Dedifferentiated amniotic fluid mesenchymal stem cell (primary cell): ENCODE results near the gene PRELP.
"Not testable (repeated sequence)": the region's sequence is repeated elsewhere in the genome, so short reads cannot be mapped to it uniquely, and the experiment has no call there.

Experiments used
- DNase-seq: peaks from one replicate; pipeline ENCODE4 v3.0.0-alpha.2; 2016; ENCODE audit errors: extremely low spot score

The PRELP gene

DNA sequence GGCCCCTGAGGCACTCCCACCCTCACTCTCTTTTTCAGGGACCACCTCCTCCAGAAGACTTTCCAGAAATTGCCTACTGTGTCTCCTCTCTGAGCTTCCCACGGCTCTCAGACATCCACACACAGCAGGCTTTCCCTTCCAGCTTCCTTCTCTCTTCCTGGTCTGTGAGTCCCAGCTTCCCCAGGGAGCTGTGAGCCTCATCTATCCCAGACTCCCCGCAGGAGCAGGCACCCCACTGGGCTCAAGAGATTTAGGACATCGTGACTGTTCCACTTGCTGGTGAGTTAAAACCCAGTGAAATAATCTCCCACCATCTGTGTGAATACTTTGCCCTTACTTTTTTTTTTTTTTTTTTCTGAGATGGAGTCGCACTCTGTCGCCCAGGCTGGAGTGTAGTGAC lies 22.0 kb upstream of the PRELP start:
- DNase-seq, result no peak

DNA sequence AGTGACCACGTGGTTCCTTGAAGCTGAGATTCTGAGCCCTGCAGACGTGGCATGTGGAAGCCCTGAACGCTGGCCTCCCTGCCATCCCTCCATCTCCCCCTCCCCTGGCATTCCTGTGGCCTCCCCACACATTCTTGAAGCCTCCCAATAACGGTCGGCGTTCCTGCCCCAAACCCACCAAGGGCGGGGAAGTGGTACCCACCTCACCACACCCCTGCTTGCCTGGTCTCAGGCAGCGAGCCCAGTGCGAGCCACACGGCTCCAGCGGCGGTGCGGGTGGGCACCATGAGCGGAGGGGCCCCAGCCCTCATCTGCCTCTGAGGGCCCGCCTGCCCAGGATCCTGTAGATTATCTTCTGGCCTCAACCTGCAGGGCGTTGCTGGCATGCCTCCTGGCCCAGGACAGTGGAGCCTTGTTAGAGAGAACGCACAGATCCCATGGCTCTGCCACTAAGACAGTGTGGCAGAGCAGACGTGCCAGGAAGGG lies 20.6 kb upstream of the PRELP start:
- DNase-seq, result no peak

DNA sequence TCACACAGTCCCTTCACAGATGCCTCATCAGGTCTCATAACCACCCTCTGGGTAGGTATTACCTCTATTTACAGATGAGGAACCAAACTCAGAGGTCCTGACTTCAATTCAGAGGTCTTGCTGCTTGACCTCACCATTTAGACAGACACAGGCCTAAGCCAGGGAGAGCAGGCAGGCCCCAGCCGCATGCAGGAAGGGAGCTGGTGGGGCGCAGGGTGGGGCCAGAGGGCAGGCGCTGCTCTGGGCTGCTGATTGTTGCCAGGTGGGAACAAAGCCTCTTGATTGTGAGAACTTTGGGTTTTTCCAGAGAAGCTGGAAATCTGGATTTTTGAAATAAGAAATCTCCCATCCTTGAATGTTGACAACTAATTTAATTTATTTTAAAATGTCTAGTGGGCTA lies 19.9 kb upstream of the PRELP start:
- no peak for DNase-seq

DNA sequence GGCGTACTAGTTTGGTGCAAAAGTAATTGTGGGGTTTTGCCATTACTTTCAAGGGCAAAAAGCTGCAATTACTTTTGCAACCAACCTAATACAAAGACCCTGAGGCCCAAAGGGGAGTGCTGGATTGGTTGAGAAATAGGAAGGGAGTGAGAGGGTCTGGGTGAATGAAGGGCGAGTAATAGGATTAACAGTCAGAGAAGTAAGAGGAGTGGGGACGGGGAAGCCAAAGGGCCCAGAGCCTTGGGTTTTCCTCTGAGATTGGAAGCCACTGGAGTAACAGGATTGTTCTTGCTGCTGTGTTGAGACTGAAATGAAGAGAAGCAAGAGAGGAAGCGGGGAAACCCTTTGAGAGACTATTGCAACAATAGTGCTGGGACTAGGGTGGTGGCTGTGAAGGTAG lies 19.0 kb upstream of the PRELP start:
- no peak for DNase-seq

DNA sequence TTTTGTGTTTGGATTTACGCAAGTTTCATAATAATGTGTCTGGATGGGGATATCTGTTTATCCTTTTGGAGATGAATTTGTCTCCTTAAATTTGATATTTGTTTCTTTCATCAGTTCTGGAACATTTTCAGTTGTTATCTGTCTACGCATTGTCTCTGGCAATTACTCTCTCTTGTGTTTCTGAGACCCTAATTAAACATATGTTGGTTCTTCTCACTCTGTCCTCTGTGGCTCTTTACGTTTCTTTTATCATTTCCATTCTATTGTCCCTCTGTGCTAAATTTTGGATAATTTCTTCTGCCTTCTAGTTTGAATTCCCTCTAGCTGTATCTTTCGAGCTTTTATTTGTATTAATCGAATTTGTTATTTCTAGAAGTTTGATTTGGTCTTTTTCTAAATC lies 17.5 kb upstream of the PRELP start:
- DNase-seq, result no peak

DNA sequence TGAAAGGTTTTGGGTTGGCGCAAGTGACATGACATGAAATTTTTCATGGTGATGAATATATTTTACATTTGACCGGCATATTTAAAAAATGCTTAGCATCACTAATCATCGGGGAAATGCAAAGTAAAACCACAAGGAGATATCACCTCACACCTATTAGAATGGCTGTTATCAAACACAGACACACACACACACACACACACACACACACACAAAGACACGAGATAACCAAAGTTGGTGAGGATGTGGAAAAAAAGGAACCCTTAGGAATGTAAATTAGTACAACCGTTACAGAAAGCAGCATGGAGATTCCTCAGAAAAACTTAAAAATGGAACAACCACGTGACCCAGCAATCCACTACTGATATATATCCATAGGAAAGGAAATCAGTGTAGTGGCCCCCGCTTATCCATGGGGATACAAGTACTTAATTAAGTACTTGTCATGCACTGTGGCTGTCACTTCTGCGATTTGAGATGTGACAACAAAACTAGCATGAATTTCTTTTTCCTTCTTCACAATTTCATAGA lies 15.9 kb upstream of the PRELP start:
- no peak for DNase-seq

DNA sequence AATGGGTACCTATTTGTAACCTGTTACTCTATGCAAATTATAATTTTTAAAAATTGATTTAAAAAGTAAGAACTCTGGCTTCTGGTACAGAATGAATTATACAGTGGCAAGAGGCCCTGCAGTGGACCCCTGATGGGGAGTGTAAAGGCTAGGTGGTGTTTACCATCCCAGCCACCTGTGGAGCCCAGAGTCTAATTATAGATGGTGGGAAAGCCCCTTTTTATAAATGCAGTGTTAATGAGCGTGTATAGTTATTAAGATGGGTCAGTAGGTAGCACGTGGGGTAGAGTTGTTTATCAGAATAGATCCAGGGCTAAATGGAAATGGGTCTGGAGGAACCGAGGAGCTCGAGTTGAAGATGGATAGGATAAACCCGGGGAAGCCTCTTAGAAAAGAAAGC lies 13.9 kb upstream of the PRELP start:
- no peak for DNase-seq

DNA sequence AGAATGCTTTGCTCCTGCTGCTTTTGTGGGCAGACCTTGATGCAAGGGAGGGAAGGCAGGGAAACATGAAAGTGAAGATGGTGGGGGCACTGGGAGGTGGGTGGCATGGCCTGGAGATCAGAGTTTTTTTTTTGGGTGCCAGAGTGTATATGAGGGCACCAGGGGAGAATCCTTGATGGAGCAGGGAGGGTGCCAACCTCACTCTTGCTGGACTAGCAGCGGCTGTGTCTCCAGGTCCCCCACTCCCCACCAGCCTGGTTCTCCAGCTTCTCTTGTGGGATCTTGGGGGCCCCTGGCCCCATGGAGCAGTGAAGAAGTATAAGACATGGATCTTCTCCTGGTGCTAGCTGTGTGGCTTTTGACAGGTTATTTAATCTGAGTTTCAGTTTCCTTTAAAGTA lies 13.5 kb upstream of the PRELP start:
- DNase-seq, result no peak

DNA sequence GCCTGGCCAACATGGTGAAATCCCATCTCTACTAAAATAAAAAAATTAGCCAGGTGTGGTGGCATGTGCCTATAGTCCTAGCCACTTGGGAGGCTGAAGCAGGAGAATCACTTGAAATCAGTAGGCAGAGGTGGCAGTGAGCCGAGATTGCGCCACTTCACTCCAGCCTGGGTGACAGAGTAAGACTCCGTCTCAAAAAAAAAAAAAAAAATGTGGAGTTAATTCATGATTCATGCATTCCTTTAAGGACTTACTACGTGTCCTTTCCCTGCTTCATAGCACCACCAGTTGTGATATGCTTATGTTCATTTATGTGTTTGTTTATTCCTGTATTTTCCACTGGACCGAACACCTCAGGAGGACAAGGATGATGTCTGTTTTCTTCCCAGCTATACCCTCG lies 12.7 kb upstream of the PRELP start:
- peak; percentile 81 for DNase-seq

DNA sequence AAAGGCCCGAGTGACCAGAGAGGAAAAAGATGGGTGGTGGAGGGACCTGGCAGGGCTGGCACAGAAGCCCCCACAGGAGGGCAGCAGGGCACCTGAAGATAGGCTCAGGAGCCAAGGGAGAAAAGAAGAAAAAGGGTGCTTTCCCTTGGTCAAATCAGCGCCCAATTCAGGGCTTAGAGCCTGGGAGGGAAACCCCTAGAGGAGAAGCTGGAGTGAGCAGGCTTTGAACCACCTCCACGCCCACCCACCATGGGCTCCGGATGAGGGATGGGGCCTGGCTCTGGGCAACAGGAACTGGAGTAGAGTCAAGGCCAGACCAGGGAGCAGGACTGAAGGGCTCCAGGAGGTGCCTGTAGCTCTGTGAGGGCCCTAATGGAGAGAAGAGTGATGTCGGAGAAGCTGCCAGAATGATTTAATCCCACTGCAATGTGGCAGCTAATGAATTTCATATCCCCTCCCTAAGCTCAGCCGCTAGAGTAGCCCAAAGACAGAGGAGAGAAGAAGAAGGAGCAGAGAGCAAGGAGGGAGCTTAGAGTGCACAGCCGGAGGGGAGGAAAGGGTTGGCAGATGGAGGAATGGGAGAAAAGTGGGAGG lies 12.0 kb upstream of the PRELP start:
- DNase-seq, result no peak

DNA sequence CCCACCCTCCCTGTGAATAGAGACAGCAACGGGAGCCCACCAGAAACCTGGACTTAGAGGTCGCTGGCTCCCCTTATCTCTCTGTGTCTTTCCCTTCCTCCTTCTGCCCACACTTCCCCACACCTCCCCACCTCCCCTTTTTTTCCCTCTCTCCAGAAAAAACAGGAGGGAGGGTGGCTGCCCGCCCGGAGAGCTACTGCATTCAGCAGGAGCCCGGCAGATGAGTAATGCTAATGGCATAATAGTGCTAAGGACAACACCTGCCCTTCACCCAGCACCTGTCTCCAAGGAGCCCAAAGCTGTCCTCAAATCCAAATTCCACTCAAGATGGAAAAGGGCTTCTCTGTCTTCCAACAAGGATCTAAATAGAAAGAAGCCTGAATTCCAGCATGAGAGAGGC lies 11.4 kb upstream of the PRELP start:
- no peak for DNase-seq

DNA sequence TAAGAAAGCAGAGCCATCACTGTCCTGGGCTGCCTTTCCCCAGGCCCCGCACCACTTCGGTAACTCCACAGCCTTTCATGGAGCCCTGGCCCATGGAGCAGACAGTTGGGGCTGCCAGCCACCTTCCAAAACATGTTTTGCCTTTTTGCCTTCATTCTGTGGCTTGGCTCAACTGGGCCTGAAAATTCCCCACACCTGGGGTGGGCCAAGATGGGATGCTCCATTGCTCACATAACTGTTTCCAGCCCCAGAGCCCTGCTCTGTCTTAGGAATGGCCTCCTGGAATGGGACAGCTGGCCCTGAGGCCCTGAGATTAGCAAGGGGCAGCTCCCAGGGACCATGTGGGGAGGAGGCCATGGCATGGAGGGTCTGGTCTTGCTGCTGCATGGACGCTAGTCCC lies 10.9 kb upstream of the PRELP start:
- DNase-seq, result no peak

DNA sequence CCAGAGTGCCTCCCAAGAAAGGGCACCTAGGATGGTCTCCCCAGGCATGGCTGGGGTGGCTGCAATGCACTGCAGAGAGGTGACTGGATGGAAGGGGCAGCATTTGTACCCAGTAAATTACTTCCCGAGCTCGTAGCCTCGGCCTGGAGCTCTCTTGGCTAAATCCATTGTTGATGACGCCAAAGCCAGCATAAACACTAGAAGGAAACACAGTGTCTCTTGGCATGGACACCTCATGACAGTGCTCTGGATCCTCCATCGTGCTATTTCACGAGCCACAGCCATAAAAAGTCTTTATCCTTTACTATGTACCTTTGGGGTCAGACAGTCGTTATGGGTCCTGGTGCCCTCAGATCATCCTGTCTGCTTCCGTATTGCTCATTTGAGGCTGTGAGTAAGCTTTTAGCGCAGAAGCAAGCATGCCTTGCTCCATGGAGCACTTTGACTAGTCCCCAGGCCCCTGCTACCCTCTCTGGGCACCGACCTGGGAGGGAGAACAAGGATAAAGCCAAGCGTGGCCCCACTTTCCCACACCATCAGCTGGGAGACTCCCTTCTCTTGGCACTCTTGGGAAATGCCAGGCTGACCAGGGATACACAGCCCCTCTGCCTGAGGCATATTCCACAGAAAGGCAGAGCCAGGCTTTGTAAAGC lies 10.3 kb upstream of the PRELP start:
- no peak for DNase-seq

DNA sequence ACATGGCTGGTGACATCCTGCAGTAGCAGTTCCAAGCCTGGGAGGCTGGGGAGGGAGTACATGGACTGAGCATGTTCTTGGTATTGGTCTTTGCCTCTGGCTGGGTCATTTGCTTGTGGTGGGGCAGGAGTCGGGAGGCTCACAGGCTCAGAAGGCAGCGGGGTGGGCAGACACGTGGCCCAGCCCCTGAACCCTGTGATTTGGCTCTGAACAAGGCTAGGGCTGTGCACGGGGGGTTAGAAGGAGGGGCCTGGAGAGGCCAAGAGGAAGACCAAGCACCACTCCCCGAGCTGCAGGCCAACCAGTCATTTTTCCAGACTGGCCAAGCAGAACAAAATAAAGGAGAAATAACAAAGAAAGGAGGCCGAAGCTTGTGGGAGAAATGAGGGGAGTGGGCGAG lies 9.7 kb upstream of the PRELP start:
- DNase-seq, result no peak

DNA sequence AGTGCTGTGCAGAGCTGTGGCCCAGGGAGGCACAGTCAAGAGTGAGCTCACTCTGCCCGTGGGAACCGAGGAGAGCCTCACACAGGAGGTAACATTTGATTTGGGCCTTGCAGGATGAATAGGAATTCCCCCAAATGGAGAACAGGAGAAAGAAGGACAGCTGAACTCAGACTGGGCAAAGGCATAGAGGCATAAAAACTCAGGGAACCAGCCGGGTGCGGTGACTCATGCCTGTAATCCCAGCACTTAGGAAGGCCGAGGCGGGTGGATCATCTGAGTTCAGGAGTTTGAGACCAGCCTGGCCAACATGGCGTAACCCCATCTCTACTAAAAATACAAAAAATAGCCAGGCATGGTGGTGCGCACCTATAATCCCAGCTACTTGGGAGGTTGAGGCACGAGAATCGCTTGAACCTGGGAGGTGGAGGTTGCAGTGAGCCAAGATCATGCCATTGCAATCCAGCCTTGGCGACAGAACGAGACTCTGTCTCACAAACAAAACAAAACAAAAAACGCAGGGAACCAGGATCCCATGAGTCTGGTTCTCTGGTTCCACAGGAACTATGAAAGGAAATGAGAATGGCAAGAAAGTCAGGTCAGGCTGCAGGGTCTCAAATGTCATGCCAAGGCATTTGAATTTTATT lies 8.6 kb upstream of the PRELP start:
- not testable (repeated sequence) for DNase-seq

DNA sequence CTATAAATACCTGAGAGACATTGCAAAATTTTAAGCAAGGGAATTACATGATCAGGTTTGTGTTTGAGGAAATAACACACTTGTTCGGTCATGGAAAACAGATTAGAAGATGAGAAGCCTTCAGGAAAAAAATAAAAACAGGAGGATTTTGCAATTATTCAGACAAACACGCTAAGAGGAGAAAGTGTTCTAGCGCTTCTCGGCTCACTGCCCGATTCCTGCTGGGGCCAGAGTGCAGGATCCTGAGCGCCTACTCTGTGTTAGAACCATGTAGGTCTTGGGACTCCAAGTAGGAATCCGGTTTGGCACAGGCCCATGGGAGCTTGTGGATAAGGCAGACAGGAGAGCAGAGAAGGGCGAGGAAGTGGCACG lies 8.1 kb upstream of the PRELP start:
- DNase-seq, result no peak

DNA sequence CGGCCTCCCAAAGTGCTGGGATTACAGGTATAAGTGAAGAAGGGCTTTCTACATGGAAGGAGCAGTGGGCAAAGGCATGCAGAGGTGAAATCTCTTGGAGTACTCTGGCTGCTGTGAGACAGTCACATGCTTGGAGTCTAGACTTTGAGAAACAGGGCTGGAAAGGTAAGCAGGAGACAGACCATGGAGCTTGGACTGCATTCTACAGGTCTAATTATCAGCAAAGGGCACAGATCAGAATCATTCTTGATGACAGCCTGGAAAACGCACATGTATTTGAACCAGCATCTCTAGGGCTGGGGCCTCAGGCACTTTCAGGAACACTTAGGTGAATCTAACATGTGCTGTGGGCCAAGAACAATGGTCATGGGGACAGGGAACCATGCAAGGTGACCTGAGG lies 7.3 kb upstream of the PRELP start:
- no peak for DNase-seq

DNA sequence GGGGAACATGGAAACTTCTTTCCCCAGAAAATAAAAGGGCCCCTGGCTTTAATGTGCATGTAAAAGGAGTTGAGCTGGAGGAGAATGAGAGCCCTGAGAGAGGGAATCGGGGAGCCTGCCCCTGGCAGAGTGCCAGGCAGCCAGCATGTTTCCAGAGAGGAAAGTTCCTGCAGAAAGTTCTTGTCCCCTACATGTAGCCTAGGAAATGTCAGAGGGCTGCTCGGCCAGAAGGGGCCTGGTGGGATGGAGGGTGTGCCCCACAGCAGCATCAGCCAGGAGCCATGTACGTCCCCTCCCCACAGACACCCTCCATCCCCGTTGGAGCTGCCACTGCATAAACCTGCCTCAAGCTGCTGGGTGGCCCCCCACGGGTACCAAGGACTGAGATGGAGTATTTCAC lies 5.4 kb upstream of the PRELP start:
- DNase-seq, result no peak

DNA sequence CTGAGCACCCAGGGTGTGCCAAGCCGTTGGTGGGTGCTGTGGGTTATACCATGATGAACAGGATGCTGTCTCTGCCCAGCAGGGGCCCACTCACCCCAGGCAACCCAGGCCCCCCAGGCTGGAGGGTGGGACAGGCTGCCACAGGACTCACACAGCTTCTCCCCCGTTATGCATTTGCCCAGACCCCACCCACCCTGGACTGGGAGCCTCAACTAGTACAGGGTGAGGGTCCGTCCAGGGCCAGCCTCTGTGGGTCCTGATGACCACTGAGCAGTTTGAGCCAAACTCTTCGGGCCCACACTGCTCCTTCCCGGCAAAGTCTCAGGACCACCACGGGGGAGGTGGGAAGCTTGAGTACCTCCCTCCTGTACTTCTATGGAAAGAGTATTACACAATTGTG lies 3.8 kb upstream of the PRELP start:
- DNase-seq, result no peak

DNA sequence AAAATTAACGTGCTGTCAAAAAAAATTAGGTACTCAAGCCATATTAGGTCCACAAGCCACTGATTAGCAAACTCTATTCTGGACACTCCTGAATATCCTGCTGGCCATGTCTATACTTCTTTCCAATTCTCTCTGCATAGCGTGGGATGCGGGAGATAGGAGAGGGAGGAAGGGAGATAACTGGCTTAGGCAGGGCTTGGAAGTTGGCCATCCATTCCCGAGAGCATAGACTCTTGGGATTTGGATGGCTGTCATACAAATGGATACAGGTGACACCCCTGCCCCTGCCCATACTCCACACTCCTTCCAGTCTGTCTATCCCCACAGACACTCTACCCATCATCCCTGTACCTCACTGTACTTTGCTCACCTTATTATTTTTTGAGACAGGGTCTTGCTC lies 2.3 kb upstream of the PRELP start:
- no peak for DNase-seq

DNA sequence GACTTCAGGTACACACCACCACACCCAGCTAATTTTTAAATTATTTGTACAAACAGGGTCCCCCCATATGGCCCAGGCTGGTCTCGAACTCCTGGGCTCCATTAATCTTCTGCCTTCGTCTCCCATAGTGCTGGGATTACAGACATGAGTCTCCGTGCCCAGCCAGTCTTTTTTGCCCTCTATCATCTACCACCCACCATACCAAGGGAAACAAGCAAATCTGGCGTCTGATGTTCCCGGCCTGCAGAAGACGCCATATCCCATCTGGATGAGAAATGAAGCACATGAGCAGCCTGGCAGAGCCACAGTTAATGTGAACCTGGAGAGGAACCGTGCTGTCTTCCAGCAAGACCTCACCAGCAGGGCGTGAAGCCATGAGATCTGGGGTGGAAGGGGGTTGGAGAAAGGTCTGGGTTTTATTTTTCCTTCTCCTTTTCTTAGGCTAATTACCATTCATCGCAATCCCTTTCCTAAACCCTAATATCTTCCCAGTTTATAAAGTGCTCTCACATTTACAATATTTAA lies 1.8 kb upstream of the PRELP start:
- no peak for DNase-seq

DNA sequence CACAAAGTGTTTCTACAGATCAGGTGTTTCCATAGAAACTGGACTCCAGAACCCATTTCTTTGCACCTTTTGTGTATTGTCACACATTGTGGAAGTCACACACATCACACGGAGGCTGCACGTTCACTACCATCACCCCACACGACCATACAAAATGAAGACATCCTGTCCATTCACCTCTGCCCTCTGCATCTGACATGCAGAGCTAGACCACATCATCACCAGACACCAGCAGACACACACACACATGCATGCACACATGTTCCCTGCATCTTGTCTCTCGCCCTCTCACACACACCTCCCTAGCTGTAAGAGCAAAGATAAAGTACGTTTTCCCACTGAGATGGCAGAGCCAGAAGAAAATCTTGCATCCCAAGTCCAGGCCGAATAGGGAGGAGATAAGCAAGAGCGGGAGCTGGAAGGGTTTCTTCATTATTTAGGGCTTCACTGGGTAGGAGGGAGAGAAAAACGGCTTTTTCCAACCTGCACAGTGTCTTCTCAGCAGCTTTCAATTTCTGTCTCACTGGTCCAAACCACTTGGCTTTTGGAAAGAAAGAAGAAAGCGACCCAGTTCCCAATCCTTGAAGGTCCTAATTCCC lies 709 bp downstream of the PRELP start:
- no peak for DNase-seq

DNA sequence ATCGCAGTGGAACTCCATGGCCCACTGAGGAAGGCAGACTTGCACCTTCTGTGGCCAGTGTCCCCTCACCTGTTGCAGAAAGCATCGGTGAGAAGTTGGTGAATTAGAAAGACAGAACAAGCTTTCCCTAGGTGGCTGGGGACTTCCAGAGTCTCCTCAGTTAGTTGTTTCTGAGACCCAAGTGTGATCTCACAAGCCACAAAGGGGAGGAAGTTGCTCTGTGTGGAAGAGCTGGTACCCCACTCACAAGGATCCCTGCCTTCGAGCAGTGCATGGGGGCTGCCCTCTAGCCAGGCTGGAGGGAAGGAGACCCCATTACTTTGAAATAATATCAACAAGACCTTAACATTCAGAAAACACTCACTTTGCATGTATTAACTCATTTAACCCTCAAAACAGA lies 2.1 kb downstream of the PRELP start:
- no peak for DNase-seq
